Central memory CD8-positive, alpha-beta T cell (primary cell): ENCODE results near the gene SLC22A23.

Experiments
- ATAC-seq: fragments of 150-1000 bp; cut with Tn5 transposase; replicated peaks from 2 replicates; pipeline ENCODE4 v1.10.0; 2022; ENCODE audit warnings: mild to moderate bottlenecking, moderate FRiP score, moderate number of reproducible peaks; ENCODE audit not compliant: poor library complexity, severe bottlenecking; ENCODE audit errors: extremely low read depth
- DNase-seq, 2 donors: peaks; one replicate each; pipeline ENCODE4 v3.0.0; 2021; ENCODE audit warnings: low spot score in 2 of 2
- H3K27ac Mint-ChIP-seq: one replicate; pipeline ENCODE4 v1.8.0; 2022; ENCODE audit warnings: low read depth, mild to moderate bottlenecking, moderate library complexity, mixed read lengths
- H3K27me3 Mint-ChIP-seq: one replicate; pipeline ENCODE4 v1.8.0; 2022; ENCODE audit warnings: mixed read lengths
- H3K36me3 Mint-ChIP-seq: one replicate; pipeline ENCODE4 v1.8.0; 2022; ENCODE audit warnings: mild to moderate bottlenecking, moderate library complexity, mixed read lengths; ENCODE audit not compliant: insufficient read depth
- H3K4me1 Mint-ChIP-seq: one replicate; pipeline ENCODE4 v1.8.0; 2022; ENCODE audit warnings: mixed read lengths
- H3K4me3 Mint-ChIP-seq: one replicate; pipeline ENCODE4 v1.8.0; 2022; ENCODE audit warnings: mild to moderate bottlenecking, moderate library complexity, mixed read lengths
- H3K9me3 Mint-ChIP-seq: one replicate; pipeline ENCODE4 v1.8.0; 2022; ENCODE audit warnings: mixed read lengths

SLC22A23 gene

DNA sequence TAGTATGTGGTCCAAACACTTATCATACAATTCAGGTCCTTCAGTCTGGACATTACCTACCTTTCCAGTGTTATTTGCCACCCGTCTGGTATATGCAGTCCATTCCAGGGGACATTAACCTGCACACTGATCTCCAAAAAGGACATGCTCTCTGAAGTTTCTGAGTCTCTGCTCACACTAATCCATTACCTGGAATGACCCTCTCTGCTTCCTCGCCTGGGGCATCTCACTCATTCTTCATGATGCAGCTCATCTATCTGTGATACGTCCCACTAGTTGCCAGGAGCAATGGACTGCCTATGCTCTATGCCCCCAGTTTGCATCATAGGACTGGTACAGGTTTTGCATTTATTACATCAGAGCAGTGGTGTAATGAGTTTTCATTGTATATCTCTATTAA lies 223.5 kb downstream of the SLC22A23 start:
- H3K36me3 Mint-ChIP-seq: peaks cover 6% of the 10 kb centered on the region
- H3K4me3 Mint-ChIP-seq: no peak overlapping the region
- no peak overlapping the region for H3K27ac Mint-ChIP-seq
- H3K4me1 Mint-ChIP-seq: peaks cover 39% of the 10 kb centered on the region
- H3K27me3 Mint-ChIP-seq: peaks cover 100% of the 10 kb centered on the region
- no peaks in the 10 kb centered on the region for H3K9me3 Mint-ChIP-seq
- no peak for DNase-seq
- no peak for ATAC-seq

DNA sequence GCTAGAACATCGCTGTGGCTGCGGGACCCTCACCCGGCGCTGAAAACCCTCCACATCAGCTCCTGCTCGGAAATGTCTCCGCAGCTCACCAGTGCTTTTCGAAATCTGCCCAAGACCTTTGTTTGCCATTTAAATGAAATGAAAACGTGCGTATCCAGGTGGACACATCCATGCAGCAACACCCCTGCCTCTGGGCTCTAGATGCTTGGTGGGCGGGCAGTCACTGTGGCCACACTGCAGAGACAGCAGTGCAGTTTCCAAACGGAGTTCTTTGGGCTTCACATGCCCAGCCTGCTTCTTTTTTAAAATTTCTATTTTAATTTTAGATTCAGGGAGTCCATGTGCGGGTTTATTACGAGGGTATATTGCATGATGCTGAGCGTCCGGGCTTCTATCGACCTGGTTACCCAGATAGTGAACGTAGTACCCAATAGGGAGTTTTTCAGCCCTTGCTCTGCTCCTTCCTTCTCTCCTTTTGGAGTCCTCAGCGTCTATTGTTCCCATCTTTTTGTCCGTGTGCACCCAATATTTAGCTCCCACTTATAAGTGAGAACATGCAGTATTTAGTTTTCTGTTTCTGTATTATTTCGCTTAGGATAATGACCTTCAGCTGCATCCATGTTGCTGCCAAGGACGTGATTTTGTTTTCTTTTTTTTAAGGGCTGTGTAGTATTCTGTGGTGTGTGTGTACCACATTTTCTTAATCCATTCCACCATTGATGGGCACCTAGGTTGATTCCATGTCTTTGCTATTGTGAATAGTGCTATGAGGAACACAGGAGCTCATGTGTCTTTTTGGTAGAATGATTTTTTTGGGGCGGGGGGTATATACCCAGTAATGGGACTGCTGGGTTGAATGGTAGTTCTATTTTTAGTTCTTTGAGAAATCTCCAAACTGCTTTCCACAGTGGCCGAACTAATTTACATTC lies 224.6 kb downstream of the SLC22A23 start:
- Mint-ChIP-seq H3K4me3 (peak overlapping the region; percentile 42), H3K27me3 (peaks cover 100% of the 10 kb centered on the region), H3K27ac (no peak overlapping the region), H3K36me3 (peaks cover 9% of the 10 kb centered on the region), H3K9me3 (no peaks in the 10 kb centered on the region), H3K4me1 (peaks cover 47% of the 10 kb centered on the region)
- ATAC-seq (no peak), DNase-seq (no peak)

DNA sequence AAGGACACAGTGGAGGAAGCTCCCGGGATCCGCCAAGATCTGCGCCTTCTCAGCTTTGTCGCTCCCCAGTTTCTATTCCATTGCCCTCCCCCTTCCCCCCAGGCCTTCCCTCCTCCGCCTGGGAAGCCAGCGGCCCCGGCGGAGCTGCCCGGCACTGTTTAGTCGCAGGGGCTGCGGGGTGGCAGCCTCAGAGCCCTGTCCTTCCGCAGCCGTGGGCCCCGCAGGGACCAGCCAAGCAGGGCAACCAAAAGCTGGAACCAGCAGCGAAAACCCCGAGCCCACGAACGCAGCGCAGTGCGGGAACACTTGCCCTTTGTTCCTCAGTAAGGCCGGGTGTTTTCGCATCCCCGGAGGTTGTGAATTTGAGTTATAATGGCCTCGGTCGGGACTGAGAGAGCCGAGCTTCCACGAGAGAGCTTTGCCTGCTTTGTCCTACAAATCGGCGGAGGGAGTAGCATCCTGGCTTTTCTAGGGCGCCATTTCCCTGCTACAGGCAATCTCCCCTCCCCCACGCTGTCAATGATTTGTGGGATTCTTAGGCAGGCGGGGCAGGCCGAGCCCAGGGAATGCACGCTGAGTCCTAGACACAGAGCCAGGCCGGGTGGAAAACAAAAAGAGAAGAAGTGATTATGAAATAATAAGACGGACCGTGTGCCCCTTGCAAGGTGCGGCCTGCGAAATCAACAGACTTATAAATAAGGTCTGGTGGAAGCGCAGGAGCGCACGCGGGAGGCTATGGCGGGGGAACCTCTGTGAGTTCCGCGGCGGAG lies 225.4 kb downstream of the SLC22A23 start:
- peak overlapping the region; percentile 42 for H3K4me3 Mint-ChIP-seq
- H3K27me3 Mint-ChIP-seq: peaks cover 100% of the 10 kb centered on the region
- no peak for DNase-seq
- no peak overlapping the region for H3K27ac Mint-ChIP-seq
- ATAC-seq: no peak
- peaks cover 56% of the 10 kb centered on the region for H3K4me1 Mint-ChIP-seq
- H3K9me3 Mint-ChIP-seq: no peaks in the 10 kb centered on the region
- H3K36me3 Mint-ChIP-seq: peaks cover 9% of the 10 kb centered on the region

DNA sequence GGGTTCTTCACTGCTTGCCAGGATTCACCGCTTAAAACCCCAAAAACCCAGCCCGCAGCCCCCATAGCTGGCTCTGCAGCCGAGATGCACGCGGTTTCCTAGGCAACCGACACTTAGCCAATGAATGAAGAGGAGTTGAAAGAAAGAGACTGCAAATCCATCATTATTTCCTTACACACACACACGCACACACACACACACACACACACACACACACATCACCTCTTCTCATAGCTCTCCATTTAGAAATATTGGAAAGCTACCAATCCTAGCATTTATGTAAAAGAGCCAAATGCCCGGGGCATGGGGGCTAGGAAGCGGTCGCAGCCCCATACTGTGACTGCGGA lies 226.0 kb downstream of the SLC22A23 start:
- H3K27me3 Mint-ChIP-seq: peaks cover 100% of the 10 kb centered on the region
- H3K9me3 Mint-ChIP-seq: no peaks in the 10 kb centered on the region
- H3K4me1 Mint-ChIP-seq: peaks cover 57% of the 10 kb centered on the region
- no peak for ATAC-seq
- no peak for DNase-seq
- no peak overlapping the region for H3K27ac Mint-ChIP-seq
- peaks cover 9% of the 10 kb centered on the region for H3K36me3 Mint-ChIP-seq
- H3K4me3 Mint-ChIP-seq: no peak overlapping the region

DNA sequence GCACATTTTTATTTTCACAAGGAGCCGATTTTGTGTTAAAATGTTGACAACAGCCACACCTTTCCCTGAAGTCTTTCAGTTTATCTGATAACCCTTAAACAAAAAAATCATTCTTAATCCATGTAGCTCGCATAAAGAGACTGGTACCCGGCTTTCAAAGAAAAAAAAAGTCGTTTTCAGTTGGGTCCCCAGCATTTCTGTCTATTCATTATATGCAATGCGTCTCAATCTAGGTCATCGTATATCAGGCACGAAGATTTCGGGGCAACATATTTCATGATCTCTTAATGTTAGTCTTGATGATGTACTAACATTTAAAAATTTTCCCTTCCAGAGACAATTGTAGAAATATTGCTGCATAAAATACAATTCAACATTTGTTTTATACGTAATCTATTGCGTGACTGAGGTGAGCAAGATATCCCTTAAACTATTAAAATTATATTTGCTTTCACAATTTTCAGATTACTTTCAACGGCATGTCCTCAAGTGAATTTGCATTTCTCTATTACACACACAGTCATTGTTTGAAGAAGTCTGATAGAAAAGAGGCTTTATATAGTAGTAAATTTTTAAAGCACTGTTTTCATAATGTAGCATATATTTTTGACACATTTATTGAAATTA lies 226.5 kb downstream of the SLC22A23 start:
- Mint-ChIP-seq H3K36me3 (peaks cover 9% of the 10 kb centered on the region), H3K4me1 (peaks cover 57% of the 10 kb centered on the region), H3K4me3 (peak overlapping the region; percentile 76), H3K9me3 (no peaks in the 10 kb centered on the region), H3K27ac (no peak overlapping the region), H3K27me3 (peaks cover 98% of the 10 kb centered on the region)
- DNase-seq (no peak), ATAC-seq (no peak)

DNA sequence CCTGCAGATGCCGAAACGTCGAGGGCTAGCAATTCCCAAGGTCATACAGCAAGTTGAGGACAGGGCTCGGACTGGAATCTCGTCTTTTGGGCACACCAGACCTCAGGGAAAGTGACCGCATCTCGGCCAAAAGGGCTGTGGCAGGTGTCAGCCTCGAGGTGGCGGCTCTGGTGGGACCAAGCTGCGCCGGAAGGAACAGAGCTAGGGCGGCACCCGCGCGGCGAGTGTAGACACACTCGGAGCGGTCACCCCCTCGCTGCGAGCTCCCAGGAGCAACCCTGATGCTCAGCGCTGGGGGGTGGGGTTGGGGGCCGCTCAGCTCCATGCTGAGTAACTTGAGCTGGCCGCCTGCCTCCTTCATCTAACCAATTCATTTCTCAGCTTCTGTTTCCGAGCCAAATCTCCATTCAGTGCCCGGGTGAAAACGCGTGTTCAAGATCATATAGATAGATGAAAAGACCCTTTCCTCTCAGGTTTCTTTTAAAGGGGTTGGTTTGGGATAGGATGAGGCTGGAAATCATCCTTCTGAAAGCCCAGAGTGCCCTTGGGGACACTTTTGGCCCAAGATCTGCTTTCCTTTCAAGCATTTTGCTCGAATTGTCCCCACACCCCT lies 227.2 kb downstream of the SLC22A23 start:
- peaks cover 91% of the 10 kb centered on the region for H3K27me3 Mint-ChIP-seq
- peak overlapping the region; percentile 76 for H3K4me3 Mint-ChIP-seq
- DNase-seq (no peak), ATAC-seq (no peak)
- no peaks in the 10 kb centered on the region for H3K9me3 Mint-ChIP-seq
- peaks cover 9% of the 10 kb centered on the region for H3K36me3 Mint-ChIP-seq
- H3K27ac Mint-ChIP-seq: no peak overlapping the region
- H3K4me1 Mint-ChIP-seq: peaks cover 57% of the 10 kb centered on the region

DNA sequence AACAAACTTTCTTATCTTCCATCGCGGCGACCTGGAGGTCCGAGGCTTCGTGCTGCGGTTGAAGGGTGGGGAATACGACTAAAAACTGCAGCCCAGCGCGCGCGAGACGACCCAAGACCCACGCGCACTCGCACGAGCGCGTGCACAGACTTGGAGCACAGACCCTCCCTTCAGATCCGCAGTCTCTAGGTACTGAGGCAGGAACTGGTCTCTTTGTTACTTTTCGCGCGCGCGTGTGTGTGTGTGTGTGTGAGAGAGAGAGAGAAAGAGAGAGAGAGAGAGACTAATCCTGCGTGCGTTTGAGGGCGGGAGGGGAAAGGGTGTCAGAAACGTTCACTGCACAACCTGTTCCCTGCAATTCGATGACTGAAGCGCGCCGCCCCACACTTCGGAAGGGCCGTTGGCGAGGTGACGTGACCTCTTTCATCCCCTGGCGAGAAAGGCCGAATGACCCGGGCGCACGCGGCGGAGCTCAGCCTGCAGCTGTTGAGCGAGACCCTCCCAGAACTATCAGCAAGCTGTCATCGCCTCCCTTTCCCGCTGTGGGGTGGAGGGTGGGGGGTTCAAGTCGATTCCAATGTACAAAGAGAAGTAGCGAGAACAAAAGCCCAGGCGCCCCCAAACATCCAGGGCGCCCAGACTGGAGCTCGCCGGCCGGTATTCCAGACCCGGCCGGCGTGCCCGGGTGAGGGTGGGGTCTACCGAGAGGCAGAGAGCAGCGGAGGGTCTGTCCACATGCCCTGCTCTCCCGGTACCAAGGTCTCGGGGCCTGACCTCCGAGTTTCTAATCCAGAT lies 227.9 kb downstream of the SLC22A23 start:
- no peaks in the 10 kb centered on the region for H3K9me3 Mint-ChIP-seq
- DNase-seq: no peak
- H3K27me3 Mint-ChIP-seq: peaks cover 91% of the 10 kb centered on the region
- H3K4me3 Mint-ChIP-seq: peak overlapping the region; percentile 76
- H3K4me1 Mint-ChIP-seq: peaks cover 57% of the 10 kb centered on the region
- ATAC-seq: peak; percentile 38
- H3K36me3 Mint-ChIP-seq: peaks cover 9% of the 10 kb centered on the region
- H3K27ac Mint-ChIP-seq: peak overlapping the region; percentile 11

DNA sequence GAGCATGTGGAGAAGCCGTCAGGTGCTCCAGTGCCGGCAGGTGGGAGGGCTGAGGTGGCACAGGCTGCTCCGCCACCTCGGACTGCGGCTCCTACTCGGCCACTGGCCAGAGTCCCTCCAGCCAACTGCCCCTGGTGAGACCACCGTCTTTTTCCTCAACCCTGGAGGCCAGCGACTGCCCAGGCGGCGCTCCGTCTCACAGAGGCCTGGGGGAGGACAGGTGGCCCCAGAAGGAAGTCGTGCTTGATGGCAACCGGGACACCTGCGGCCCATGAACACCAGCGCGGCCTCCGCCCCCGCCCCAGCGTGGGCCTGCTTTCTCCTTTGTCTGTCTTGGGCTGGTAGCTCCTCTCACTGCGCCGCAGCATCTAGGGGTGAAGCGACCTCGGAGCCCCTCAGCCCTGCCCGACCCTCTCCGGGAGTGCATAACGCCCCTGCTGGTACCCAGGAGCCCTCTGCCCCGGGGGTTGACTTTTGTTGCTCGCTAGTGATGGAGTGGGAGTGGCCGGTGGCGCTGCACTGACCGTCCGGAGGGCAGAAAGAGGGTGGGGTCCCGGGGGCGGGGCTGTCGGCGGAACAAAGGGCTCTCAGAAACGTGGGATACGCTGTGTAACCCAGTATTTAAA lies 228.7 kb downstream of the SLC22A23 start:
- H3K9me3 Mint-ChIP-seq: no peaks in the 10 kb centered on the region
- ATAC-seq (peak; percentile 26), DNase-seq (no peak)
- peaks cover 9% of the 10 kb centered on the region for H3K36me3 Mint-ChIP-seq
- H3K27me3 Mint-ChIP-seq: peaks cover 88% of the 10 kb centered on the region
- peak overlapping the region; percentile 76 for H3K4me3 Mint-ChIP-seq
- peaks cover 57% of the 10 kb centered on the region for H3K4me1 Mint-ChIP-seq
- H3K27ac Mint-ChIP-seq: peak overlapping the region; percentile 11

DNA sequence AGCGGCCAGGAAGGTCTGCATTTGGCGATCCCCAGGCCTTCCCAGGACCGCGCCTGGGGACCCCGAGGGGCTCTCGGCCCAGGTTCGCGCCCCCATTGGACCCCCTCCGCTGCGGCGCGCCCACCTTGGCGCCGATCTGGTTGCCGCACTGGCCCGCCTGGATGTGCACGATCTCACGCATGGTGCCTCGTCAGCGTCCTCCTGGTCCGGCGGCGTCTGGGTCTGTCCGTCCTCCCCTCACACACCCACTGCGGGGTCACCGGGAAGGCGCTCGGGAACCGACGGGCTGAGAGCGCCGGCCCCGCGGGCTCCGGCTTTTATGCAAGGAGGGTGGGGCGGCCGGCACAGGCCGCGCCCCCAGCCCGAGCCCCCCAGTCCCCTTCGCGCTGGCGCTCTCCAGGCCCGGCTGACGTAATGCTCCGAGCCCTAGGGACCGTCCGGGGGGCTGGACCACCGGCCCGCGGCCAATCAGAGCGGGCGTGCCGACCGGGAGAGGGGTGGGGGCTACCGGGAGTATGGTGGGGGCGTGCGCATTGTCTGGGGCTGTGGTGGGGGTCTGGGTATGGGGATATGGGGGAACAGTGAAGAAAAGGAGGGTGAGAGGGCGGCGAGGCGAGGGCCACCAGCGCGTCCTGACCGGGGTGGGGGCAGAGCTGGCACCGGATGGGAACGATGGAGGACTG lies 229.3 kb downstream of the SLC22A23 start, which contains the start of gene TUBB2B:
Gene TUBB2B, minus strand, starts transcription at position 291 of the 683 bp plus-strand sequence. Its CDS starts 110 bp downstream, at position 181.
- H3K36me3 Mint-ChIP-seq: peaks cover 9% of the 10 kb centered on the region
- DNase-seq: no peak
- H3K4me3 Mint-ChIP-seq: peak within 1 kb of the TSS; percentile 76
- no peak within 1 kb of the TSS for H3K27ac Mint-ChIP-seq
- peaks cover 82% of the 10 kb centered on the region for H3K27me3 Mint-ChIP-seq
- ATAC-seq: no peak
- no peaks in the 10 kb centered on the region for H3K9me3 Mint-ChIP-seq
- H3K4me1 Mint-ChIP-seq: peaks cover 56% of the 10 kb centered on the region

DNA sequence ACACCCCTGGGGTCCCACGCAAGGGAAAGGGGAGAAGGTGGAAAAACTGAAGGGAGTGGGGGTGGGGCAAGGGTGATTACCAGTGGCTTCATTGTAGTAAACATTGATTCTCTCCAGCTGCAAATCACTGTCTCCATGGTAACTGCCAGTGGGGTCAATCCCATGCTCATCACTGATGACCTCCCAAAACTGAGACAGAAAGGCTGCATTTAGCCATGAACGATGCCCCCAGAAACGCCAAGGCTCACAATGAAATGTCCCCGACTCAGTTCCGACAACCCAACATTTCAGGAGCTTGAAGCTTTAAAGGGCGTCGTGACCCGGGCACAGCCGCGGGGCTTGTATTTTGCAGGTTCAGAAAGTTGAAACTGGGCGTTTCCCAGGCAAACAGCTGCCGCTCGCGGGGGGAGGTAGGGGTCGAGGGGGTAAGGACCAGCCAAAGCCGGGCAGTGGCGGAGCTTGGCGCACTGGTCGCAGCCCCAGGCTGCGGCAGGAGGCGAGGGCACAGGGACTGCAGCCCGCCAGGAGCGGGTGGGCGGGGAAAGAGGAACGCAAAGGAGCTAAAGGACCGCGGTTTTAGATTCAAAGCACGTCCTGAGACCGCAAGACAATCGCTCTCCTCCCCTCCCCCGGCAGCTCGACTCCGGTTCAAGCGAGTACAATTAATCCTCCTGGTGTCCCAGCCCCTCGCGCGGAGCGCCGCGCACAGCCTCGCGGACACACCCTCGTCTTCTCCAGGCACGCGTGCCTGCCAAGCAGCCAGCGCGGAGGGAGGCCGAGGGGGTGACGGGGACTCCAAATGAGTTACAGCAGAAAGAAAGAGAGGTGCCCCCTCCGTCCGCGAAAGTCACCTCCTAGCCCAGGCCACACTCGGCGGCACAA lies 230.1 kb downstream of the SLC22A23 start:
- peaks cover 74% of the 10 kb centered on the region for H3K27me3 Mint-ChIP-seq

More for the DNA sequence above, 230.1 kb downstream of the SLC22A23 start:
- Mint-ChIP-seq H3K4me3 (peak overlapping the region; percentile 74), H3K9me3 (peaks cover 6% of the 10 kb centered on the region), H3K36me3 (peaks cover 15% of the 10 kb centered on the region), H3K4me1 (peaks cover 48% of the 10 kb centered on the region), H3K27ac (no peak overlapping the region)
- ATAC-seq (no peak), DNase-seq (no peak)
